GM19239 (cell line): ENCODE data around the gene HIPK1.

Experiments used
- DNase-seq: peaks from one replicate; pipeline ENCODE4 v3.0.0; 2011; ENCODE audit warnings: low spot score; ENCODE audit not compliant: insufficient read length
- FAIRE-seq: peaks from 2 replicates; lab custom pipeline; 2011; peaks lifted over from hg19 to GRCh38; lab: Jason Lieb, UNC

The HIPK1 gene

GRCh38 chr1:113976609-113977278 lies 47.6 kb downstream of the HIPK1 start:
- DNase-seq (no peak), FAIRE-seq (no peak)

- FAIRE-seq, result no peak
- no peak for DNase-seq
Observed at GRCh38 chr1:113977906-113978305, 48.8 kb downstream of the HIPK1 start.

DNA sequence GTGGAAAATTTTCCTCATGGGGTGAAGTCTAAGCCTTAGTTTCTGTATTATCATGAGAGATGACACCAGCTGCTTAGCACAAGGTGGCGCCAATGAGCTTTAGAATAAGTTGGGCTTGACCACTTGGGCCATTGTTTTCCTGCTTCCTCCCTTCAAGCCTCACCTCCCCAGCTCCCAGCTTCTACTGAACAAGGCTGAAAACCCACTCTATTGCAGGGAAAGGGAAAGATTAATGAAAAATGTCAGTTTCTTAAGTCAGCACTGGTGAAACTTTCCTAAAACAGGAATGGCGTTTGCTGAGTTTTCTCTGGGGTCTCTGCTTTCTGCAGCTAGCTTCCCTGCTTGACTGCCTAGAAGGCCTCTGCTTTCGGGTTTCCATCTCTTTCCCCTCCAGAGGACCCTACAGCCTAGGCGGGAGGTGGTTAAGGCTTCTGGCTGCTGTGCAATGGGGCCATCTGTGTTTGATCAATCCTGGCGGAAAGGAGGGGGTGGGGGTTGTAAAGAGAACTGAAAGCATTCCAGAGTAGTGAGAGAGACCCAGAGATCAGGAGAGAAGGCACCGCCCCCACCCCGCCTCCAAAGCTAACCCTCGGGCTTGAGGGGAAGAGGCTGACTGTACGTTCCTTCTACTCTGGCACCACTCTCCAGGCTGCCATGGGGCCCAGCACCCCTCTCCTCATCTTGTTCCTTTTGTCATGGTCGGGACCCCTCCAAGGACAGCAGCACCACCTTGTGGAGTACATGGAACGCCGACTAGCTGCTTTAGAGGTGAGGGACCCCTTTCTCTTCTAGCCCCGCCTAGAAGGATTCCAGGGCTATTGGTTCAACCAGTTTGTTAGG lies 50.0 kb downstream of the HIPK1 start, which contains the start of gene OLFML3:
TSS of gene OLFML3 (plus strand) at position 612 of the 840 bp plus-strand sequence. CDS start at position 655, 43 bp downstream.
- FAIRE-seq (peak; percentile 80), DNase-seq (peak; percentile 43)

DNA sequence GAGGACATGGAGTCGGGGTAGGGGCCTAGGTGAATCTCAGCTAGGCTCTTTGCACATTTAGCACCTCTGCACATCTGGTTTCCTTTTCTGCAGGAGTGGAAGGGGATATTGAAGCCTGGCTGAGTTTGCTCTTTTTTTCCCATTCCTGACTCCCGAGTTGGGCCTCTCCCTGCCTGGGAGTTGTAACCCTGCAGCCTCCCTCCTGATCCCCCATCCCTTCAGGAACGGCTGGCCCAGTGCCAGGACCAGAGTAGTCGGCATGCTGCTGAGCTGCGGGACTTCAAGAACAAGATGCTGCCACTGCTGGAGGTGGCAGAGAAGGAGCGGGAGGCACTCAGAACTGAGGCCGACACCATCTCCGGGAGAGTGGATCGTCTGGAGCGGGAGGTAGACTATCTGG lies 51.0 kb downstream of the HIPK1 start:
- no peak for DNase-seq

DNA sequence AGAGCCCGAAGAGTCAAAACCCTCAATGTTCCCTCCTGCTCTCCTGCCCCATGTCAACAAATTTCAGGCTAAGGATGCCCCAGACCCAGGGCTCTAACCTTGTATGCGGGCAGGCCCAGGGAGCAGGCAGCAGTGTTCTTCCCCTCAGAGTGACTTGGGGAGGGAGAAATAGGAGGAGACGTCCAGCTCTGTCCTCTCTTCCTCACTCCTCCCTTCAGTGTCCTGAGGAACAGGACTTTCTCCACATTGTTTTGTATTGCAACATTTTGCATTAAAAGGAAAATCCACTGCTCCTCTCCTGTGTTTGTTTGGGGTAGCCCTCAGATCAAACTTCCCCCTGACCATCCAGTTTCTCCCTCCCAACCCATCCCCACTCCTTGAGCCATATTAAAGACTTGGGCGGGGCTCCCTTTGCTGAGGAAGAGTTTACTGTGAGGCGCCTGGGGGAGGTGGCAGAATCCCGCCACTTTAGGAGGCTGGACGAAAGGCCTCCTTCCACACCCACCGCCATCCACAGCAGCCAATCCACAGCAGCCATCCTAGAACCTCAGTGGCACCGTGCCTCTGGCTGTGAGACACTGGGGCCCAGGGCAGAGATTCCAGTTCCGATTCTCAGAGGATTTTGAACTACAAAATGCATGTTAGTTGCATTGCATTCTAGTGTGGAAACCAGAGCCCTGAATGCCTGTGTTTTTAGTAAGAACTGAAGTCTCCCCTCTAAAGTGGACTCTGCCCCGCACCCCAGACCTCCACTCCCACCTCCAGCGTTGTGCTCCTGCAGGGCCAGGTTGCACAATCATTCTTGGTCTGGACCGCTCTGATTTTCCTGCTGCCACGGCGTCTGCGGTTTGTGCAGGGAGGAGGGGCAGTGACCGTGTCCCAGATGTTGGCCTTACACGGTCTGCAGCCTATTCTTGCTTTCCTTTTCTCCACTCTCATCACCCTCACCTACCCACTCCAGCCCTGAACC lies 53.1 kb downstream of the HIPK1 start:
- DNase-seq (no peak), FAIRE-seq (no peak)

More for the DNA sequence above, 51.0 kb downstream of the HIPK1 start:
- FAIRE-seq, result no peak

- DNase-seq (no peak), FAIRE-seq (no peak)
Observed at GRCh38 chr1:113982949-113983348, 53.8 kb downstream of the HIPK1 start.

GRCh38 chr1:113983391-113983790 lies 54.3 kb downstream of the HIPK1 start:
- no peak for DNase-seq
- no peak for FAIRE-seq

DNA sequence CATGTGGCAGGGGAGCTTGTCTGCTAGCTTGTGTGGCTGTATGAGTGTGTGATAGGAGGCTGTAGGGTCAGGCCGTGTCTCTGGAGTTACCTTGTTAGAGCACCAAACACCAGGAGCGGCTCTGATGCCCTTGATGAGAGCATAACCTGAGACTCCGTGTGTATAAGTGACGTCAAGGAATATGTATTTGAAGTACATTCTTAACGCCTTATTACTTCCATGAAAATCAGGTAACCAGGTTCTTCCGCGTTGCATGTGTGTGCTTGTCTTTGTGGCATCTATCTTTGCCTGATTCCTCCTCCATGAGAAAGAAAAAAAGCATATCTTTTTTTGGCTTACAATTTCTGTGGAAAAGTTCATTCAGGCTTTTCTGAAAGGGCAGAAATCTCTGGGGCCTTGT lies 54.7 kb downstream of the HIPK1 start:
- peak; percentile 8 for FAIRE-seq
- no peak for DNase-seq

DNA sequence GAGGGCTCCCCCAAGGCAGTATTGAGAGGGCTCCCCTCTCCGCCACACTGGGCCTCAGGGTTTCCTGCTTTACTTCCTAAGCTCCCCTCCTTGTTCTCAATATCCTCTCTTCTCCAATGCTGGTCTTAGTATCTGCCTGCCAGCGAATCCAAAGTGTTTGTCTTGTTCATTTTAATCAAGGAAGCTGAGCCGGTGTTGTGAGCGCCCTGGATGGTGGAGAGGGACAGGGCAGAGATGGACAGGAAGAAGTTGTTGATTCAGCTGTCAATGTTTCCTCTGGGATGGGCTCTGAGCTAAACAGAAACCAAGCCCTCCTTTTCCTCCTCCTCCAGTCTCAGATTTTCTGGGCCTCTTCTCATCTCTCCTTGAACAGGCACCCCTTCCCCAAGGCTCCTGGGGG lies 55.6 kb downstream of the HIPK1 start:
- FAIRE-seq (no peak), DNase-seq (no peak)

GRCh38 chr1:113986802-113987201 lies 57.7 kb downstream of the HIPK1 start:
- DNase-seq (no peak), FAIRE-seq (no peak)

- DNase-seq, result no peak
Observed at GRCh38 chr1:113987259-113987658, 58.1 kb downstream of the HIPK1 start.

DNA sequence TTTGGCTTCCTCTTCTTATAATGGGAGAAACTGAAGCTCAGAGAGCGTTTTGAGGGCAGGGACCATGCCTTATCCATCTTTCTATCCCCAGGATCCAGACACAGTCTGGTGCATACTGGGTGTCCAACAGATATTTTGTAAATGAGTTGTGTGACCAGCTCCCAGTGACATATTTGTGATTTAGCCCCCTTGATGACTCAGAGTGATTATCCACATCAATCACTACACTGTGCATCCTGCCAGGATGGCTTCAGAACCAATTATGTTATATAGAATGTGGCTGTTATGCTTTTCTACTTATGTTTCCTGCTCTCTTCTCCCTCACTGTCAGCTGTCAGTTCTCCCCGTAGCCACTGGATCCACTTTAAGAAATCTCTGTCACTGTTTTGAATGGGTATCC lies 61.4 kb downstream of the HIPK1 start:
- FAIRE-seq (no peak), DNase-seq (no peak)

More at GRCh38 chr1:113987259-113987658, 58.1 kb downstream of the HIPK1 start:
- FAIRE-seq, result no peak

DNA sequence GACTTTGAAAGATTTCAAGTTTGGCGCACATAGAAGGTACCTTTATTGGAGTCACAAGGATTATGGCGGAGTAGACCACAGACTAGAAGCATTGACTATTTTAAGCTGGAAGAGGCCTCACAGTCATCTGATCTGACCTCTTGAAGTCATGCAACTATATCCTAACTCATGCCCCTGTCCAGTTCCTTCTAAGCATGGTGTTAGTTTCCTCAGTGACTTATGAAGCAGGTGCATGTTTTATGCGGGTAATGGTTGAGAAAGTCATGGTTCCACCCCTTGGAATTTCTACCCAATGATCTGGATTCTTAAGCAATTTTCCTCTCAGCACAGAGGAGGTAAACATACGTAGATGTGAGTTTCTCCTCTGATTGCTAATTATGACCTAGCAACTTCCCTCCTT lies 61.8 kb downstream of the HIPK1 start:
- DNase-seq (no peak), FAIRE-seq (no peak)

DNA sequence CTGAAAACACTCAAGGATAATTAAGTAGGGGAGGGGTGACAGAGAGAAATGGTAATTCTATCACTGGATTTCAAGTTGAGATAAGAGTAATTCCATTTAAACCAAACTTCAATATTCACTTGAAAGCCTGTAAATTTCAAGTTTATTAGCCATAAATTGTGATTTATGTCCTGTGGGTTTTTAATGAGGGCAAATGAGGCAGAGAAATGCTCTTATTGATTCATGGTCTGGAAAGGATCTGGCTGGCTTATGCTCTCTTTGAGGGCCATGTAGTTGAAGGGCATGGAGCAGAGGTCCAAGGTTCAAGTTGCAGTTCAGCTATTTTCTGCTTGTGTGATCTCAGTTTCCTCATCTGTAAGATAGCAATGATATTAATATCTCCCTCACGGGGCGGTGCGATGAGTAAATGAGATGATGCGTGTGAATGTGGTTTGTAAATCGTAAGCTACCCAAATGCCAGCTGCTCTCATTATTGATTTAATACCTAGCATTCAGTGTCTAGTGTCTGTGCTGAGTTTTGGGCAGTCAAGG lies 62.4 kb downstream of the HIPK1 start:
- no peak for FAIRE-seq

DNA sequence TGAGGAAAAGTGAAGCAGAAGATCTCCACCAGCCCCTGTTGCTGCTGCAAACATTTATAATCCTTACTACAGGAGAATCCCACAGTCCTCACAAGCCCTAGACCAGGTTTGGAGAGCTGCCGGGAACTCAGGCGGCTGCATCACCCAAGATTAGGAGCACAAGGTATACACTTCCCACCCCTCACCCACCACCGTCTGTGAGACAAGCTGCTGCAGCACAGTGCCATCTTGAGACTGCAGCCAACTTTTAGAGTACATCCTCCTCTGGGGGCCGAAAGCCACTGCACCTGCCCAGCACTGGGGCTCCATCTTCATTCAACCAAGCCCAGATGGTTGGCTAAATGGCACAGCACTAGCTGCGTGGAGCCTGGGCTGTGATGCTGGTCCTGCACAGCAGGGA lies 63.9 kb downstream of the HIPK1 start:
- FAIRE-seq (no peak), DNase-seq (no peak)

More for the DNA sequence above, 62.4 kb downstream of the HIPK1 start:
- DNase-seq, result no peak

DNA sequence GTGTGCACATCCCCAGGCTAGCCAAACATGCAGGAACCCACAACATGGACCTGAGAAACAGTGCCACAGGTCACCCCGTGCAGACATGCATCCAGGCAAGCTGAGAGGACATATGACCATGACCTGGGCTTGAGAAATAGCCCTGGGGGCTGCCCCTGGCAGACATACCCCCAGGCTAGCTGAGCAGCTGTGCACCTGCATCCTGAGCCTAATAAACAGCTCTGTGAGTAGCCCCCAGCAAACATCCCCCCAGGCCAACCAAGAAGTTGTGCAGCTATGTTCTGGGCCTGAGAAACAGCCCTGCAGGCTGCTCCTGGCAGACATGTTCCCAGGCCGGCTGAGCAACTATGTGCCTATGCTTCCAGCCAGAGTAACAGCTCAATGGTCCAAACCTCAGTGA lies 64.6 kb downstream of the HIPK1 start:
- FAIRE-seq, result no peak
- DNase-seq, result no peak

DNA sequence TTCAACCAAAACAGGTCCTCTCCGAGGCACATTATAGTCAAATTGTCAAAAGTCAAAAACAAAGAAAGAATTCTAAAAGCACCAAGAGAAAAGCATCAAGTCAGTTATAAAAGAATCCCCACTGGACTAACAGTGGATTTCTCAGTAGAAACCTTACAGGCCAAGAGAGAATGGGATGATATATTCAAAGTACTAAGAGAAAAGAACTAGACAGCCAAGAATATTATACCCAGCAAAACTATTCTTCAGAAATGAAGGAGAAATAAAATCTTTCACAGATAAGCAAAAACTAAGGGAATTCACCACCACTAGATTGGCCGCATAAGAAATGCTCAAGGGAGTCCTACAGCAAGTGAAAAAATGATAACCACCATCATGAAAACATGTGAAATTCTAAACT lies 66.3 kb downstream of the HIPK1 start:
- no peak for FAIRE-seq

DNA sequence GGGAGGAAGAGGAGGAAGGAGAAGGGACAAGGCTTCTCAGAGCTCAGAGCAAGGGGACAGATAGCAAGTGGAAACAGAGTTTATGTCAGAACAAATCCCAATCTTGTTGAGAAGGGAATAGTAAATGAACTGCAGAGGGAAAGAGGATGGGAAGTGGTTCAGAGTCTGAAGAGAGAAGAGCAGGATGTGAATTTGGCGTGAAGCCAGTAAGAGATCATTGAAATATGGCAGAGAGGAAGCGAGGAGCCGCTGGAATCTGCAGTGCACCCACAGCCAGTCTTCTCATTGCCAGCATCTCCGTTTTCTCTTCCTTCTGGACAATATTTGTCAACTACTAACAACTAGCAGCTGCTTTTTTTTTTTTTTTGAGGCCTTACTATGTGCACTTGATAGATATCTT lies 69.2 kb downstream of the HIPK1 start:
- FAIRE-seq, result no peak
- no peak for DNase-seq

More for the DNA sequence above, 66.3 kb downstream of the HIPK1 start:
- no peak for DNase-seq

GRCh38 chr1:113999233-113999632 lies 70.1 kb downstream of the HIPK1 start:
- DNase-seq, result no peak
- FAIRE-seq, result no peak

DNA sequence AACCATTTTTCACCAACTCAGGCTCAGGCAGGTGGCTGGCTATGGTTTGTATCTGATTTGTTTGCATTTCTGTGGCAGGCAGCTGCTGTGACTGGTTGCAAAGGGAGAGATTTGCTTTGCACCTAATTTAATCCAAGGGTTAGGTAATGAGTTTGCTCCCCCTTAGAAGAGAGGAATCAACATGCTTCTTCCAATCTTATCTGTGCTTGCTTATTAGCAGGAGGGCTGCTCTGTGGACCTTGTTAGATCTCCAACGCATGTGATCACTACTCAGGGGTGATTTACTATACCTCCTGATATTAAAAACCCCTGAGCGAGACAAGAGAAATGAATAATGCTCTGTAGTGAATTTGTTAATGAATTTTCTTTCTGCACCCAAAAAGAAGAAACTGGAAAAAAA lies 70.7 kb downstream of the HIPK1 start:
- DNase-seq, result no peak
- no peak for FAIRE-seq
